GM19372 (cell line): Measurements from ENCODE around the gene RASGRP2.

Experiments
- ATAC-seq: cut with Tn5 transposase; IDR thresholded peaks from one replicate; pipeline ENCODE4 v1.9.1; 2021; ENCODE audit warnings: mild to moderate bottlenecking, low read depth, moderate library complexity; ENCODE audit not compliant: unreplicated experiment

The RASGRP2 gene

GRCh38 chr11:64722141-64723065 is 21.5 kb downstream of the RASGRP2 start:
- ATAC-seq: no peak

GRCh38 chr11:64721359-64721699 is 22.6 kb downstream of the RASGRP2 start:
- ATAC-seq: no peak

- ATAC-seq: no peak
Measured at GRCh38 chr11:64720640-64721358, 23.1 kb downstream of the RASGRP2 start.

- ATAC-seq: no peak
Measured at GRCh38 chr11:64720167-64720566, 23.8 kb downstream of the RASGRP2 start.

GRCh38 chr11:64719406-64719805 is 24.5 kb downstream of the RASGRP2 start:
- ATAC-seq: no peak

GRCh38 chr11:64718780-64719124 is 25.2 kb downstream of the RASGRP2 start:
- no peak for ATAC-seq

GRCh38 chr11:64718084-64718779 is 25.7 kb downstream of the RASGRP2 start:
- ATAC-seq: no peak

- ATAC-seq: no peak
Measured at GRCh38 chr11:64717268-64717578, 26.7 kb downstream of the RASGRP2 start.

GRCh38 chr11:64716473-64717267 is 27.3 kb downstream of the RASGRP2 start:
- no peak for ATAC-seq

- no peak for ATAC-seq
Measured at GRCh38 chr11:64715756-64716472, 28.0 kb downstream of the RASGRP2 start.

GRCh38 chr11:64715110-64715509 is 28.8 kb downstream of the RASGRP2 start:
- no peak for ATAC-seq

- ATAC-seq: no peak
Measured at GRCh38 chr11:64714666-64715065, 29.3 kb downstream of the RASGRP2 start.

GRCh38 chr11:64713781-64714363 is 30.1 kb downstream of the RASGRP2 start:
- no peak for ATAC-seq

GRCh38 chr11:64713016-64713707 is 30.8 kb downstream of the RASGRP2 start:
- no peak for ATAC-seq

- no peak for ATAC-seq
Measured at GRCh38 chr11:64712430-64713015, 31.4 kb downstream of the RASGRP2 start.

- no peak for ATAC-seq
Measured at GRCh38 chr11:64711956-64712362, 32.0 kb downstream of the RASGRP2 start.

GRCh38 chr11:64711138-64711955 is 32.6 kb downstream of the RASGRP2 start:
- ATAC-seq: no peak
